HepG2 (cell line): ENCODE data around the gene FAM167B. TPM values are rescaled to one million over a fixed set of nuclear protein-coding genes. Genes with fewer than 3 reads are reported as not detected.

ENCODE experiments used
- ATF7 ChIP-seq, 2 experiments: fragments of 450-650 bp in 1 of 2; sonication (generic) in 1 of 2; formaldehyde crosslinking in 1 of 2; IDR thresholded peaks; 2 replicates each; pipeline versions ENCODE4 v1.4.0 to v1.6.1; 2016 to 2020; ENCODE audit warnings: antibody characterized with exemption in 1 of 2, mild to moderate bottlenecking in 1 of 2, missing genetic modification reagents in 1 of 2
- E2F2 ChIP-seq: sonication (generic); formaldehyde crosslinking; IDR thresholded peaks from 2 replicates; pipeline ENCODE4 v1.4.0; 2020; ENCODE audit warnings: missing genetic modification reagents, borderline replicate concordance
- FOSL1 ChIP-seq: sonication (generic); formaldehyde crosslinking; IDR thresholded peaks from 2 replicates; pipeline ENCODE4 v1.9.0; 2021; ENCODE audit warnings: missing genetic modification reagents, borderline replicate concordance
- GMEB2 ChIP-seq: IDR thresholded peaks from 2 replicates; pipeline ENCODE4 v1.6.1; 2016; ENCODE audit warnings: missing biosample characterization, missing genetic modification reagents, low read depth
- HOXA9 ChIP-seq: sonication (generic); formaldehyde crosslinking; IDR thresholded peaks from 2 replicates; pipeline ENCODE4 v1.8.1; 2022; ENCODE audit warnings: missing genetic modification reagents, mild to moderate bottlenecking, moderate library complexity, borderline replicate concordance
- JDP2 ChIP-seq: sonication (generic); formaldehyde crosslinking; IDR thresholded peaks from 2 replicates; pipeline ENCODE4 v1.8.1; 2022; ENCODE audit warnings: missing genetic modification reagents, borderline replicate concordance
- MAFK ChIP-seq, 2 experiments: IDR thresholded peaks in 1 of 2; conservative IDR thresholded peaks in 1 of 2; 2 replicates each; pipeline ENCODE4 v1.6.1; 2011; ENCODE audit warnings: improper control_type of control experiment in 2 of 2, low read length in 2 of 2
- MBD4 ChIP-seq: IDR thresholded peaks from 2 replicates; pipeline ENCODE4 v1.6.1; 2012; ENCODE audit warnings: low read length, inconsistent platforms, borderline replicate concordance
- MNT ChIP-seq: fragments of 450-650 bp; IDR thresholded peaks from 2 replicates; pipeline ENCODE4 v1.6.1; 2016
- NFYB ChIP-seq: sonication (generic); formaldehyde crosslinking; IDR thresholded peaks from 2 replicates; pipeline ENCODE4 v1.4.0; 2020; ENCODE audit warnings: missing genetic modification reagents
- TRIM22 ChIP-seq: fragments of 450-650 bp; IDR thresholded peaks from 2 replicates; pipeline ENCODE4 v1.6.1; 2017
- UBTF ChIP-seq: sonication (generic); formaldehyde crosslinking; IDR thresholded peaks from 2 replicates; pipeline ENCODE4 v1.4.0; 2020; ENCODE audit warnings: mild to moderate bottlenecking, missing genetic modification reagents
- ZNF225 ChIP-seq: sonication (generic); formaldehyde crosslinking; IDR thresholded peaks from 2 replicates; pipeline ENCODE4 v1.4.0; 2020; ENCODE audit warnings: mild to moderate bottlenecking, missing genetic modification reagents
- ZNF230 ChIP-seq: sonication (generic); formaldehyde crosslinking; IDR thresholded peaks from 2 replicates; pipeline ENCODE4 v1.4.0; 2020; ENCODE audit warnings: mild to moderate bottlenecking, missing genetic modification reagents
- ZNF317 ChIP-seq: sonication (generic); formaldehyde crosslinking; IDR thresholded peaks from 2 replicates; pipeline ENCODE4 v1.5.0; 2020; ENCODE audit warnings: mild to moderate bottlenecking, missing genetic modification reagents
- ZNF564 ChIP-seq: sonication (generic); formaldehyde crosslinking; IDR thresholded peaks from 2 replicates; pipeline ENCODE4 v1.8.1; 2023; ENCODE audit warnings: mild to moderate bottlenecking, missing genetic modification reagents
- ZNF572 ChIP-seq: sonication (generic); formaldehyde crosslinking; IDR thresholded peaks from 2 replicates; pipeline ENCODE4 v1.5.1; 2020; ENCODE audit warnings: mild to moderate bottlenecking, missing genetic modification reagents
- ZNF720 ChIP-seq: sonication (generic); formaldehyde crosslinking; IDR thresholded peaks from 2 replicates; pipeline ENCODE4 v1.4.0; 2020; ENCODE audit warnings: missing genetic modification reagents
- ZNF776 ChIP-seq: sonication (generic); formaldehyde crosslinking; IDR thresholded peaks from 2 replicates; pipeline ENCODE4 v1.4.0; 2020; ENCODE audit warnings: mild to moderate bottlenecking, missing genetic modification reagents
- ZNF788 ChIP-seq: sonication (generic); formaldehyde crosslinking; IDR thresholded peaks from 2 replicates; pipeline ENCODE4 v1.5.0; 2020; ENCODE audit warnings: mild to moderate bottlenecking, missing genetic modification reagents, borderline replicate concordance
- polyA plus RNA-seq, 8 experiments: library from polyadenylated mRNA; depleted of rRNA in 3 of 8; stranded (reverse) in 7 of 8; unstranded in 1 of 8; fragments of >200 nt; fragmentation: Illumina TruSeq in 4 of 8; extraction: Trizol in 4 of 8; gene quantifications; 2 replicates each; pipeline versions ENCODE4 v1.2.1 to v1.2.3, GENCODE V29; 2011 to 2016; ENCODE audit warnings: low read depth in 4 of 8, missing spikeins in 1 of 8, mixed read lengths in 1 of 8; ENCODE audit not compliant: insufficient read depth in 1 of 8
- total RNA-seq, 5 experiments: library from RNA; depleted of rRNA; stranded (reverse); fragments of >200 nt; fragmentation: Illumina TruSeq; extraction: Trizol; gene quantifications; 2 replicates each; pipeline ENCODE4 v1.2.3, GENCODE V29; 2016; ENCODE audit warnings: low read depth in 1 of 5

Gene FAM167B
- total and polyA plus RNA-seq, 2 of the 13 experiments (the other 11 are each of a cell fraction or from before 2014, with no cell fraction given), result 0.15 to 0.70 TPM

- 0 out of 2 replicates have a peak, but pooled peaks have one; percentile 49 for TF ChIP-seq FOSL1 (CRISPR knock-in tag)
- TF ChIP-seq TRIM22, result no peak
- no peak for TF ChIP-seq MBD4
- no peak; the same call in 1 of the 2 replicates for TF ChIP-seq ZNF572 (CRISPR knock-in tag)
- no peak for TF ChIP-seq JDP2 (CRISPR knock-in tag)
- TF ChIP-seq ZNF564 (CRISPR knock-in tag), result 0 out of 2 replicates have a peak, but pooled peaks have one; percentile 24
- no peak for TF ChIP-seq ZNF720 (CRISPR knock-in tag)
- no peak for TF ChIP-seq ATF7 (IDR thresholded peaks at IDR 0.05)
- peak; percentile 81; the same call in 1 of the 2 replicates for TF ChIP-seq ATF7 (CRISPR knock-in tag; IDR thresholded peaks at IDR 0.05)
- peak; percentile 50; the same call in 1 of the 2 replicates for TF ChIP-seq ZNF788 (CRISPR knock-in tag)
- no peak for TF ChIP-seq HOXA9 (CRISPR knock-in tag)
- TF ChIP-seq MNT, result no peak
- no peak for TF ChIP-seq E2F2 (CRISPR knock-in tag)
- no peak for TF ChIP-seq MAFK (conservative IDR thresholded peaks at IDR 0.05 in 1 of 2, IDR thresholded peaks at IDR 0.05 in 1 of 2; ENCODE audit: low read length in 2 of 2)
- TF ChIP-seq NFYB (CRISPR knock-in tag), result no peak
- TF ChIP-seq ZNF317 (CRISPR knock-in tag), result peak; percentile 84
- TF ChIP-seq ZNF230 (CRISPR knock-in tag), result peak; percentile 85; the same call in 1 of the 2 replicates
- TF ChIP-seq ZNF776 (CRISPR knock-in tag), result no peak; the same call in 1 of the 2 replicates
- no peak for TF ChIP-seq GMEB2
- TF ChIP-seq UBTF, result peak; percentile 49
- peak; percentile 57; the same call in 1 of the 2 replicates for TF ChIP-seq ZNF225
These were observed 3.0 kb downstream of the FAM167B start (continued) for GRCh38 chr1:32249831-32250525.
